ENCODE results near the gene LHX5.
A peak's percentile ranks its signal among the peaks of the same experiment; 100 is the strongest.
"Not testable (repeated sequence)": the region's sequence is repeated elsewhere in the genome, so short reads cannot be mapped to it uniquely, and the experiment has no call there.

Gene LHX5

DNA sequence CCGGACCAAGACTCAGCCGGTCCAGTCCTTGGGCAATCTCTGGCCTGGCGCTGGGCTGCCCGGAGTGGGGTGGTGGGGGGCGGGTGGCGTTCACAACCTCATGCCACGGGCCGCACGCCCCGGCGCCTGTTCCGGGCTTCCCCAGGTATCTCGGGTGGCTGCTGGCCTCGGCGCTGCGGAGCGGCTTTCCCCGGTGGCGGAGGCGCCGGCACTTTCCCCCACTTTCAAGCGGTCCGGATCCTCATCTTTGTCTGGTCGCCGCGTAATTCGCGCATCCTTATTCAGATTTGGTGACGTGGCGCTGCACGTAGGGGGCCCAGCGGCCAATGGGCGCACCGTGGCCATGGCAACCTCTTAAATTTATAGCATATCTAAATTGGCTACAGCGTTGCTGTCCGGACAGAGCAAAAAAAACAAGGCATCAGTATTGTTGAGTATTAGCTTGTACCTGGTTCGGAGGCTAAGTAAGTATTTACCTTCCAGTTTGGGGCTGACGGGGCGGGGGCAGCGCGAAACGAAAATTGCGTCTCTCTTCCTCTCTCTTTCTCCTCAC, at the start of gene LHX5:
TSS of gene LHX5 (minus strand) at position 253 of the 553 bp plus-strand sequence. CDS start 373 bp downstream, outside the sequence.
- DNase-seq (ENCODE audit: low read depth, low spot score): no peak

DNA sequence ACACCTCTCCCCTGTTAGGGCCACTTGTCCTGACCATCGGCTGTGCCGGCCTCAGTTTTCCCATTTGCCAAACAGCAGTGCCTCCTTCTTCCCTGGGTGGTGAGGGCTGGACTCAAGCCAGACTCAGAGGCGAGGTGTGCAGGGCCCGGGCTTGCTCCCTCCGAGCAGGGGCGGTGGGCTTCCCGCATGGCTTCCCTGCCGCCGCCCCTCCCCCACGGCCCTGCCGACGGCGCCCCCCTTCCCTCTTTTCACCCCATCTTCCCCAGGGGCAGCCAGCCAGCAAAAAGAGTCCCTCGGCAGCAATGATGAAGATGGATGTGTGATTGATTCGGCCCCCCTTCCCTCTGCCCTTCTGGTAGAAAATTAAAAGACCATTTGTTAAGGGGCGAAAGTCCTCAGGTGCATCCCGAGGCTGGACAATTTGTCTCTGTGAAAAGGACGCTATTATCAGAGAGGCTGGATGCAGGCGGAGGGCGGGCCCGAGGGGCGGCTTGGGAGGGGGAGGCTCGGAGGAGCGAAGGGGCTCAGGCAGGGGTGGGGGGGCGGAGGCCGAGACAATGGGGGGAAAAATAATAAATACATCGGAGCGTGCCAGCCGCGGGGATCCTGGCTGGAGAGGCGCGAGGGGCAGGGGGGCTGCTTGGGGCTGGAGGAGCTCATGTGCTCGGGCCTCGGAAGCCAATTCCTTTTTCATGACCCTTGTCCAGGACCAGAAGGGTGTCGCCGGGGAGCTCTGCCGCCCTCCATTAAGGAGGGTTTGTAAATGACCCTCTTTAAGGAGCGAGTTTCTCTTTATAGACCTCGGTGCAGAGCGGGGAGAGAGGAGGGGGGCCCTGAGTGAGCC, 48.0 kb upstream of the LHX5 start:
- no peak for DNase-seq (ENCODE audit: low read depth, low spot score)

DNA sequence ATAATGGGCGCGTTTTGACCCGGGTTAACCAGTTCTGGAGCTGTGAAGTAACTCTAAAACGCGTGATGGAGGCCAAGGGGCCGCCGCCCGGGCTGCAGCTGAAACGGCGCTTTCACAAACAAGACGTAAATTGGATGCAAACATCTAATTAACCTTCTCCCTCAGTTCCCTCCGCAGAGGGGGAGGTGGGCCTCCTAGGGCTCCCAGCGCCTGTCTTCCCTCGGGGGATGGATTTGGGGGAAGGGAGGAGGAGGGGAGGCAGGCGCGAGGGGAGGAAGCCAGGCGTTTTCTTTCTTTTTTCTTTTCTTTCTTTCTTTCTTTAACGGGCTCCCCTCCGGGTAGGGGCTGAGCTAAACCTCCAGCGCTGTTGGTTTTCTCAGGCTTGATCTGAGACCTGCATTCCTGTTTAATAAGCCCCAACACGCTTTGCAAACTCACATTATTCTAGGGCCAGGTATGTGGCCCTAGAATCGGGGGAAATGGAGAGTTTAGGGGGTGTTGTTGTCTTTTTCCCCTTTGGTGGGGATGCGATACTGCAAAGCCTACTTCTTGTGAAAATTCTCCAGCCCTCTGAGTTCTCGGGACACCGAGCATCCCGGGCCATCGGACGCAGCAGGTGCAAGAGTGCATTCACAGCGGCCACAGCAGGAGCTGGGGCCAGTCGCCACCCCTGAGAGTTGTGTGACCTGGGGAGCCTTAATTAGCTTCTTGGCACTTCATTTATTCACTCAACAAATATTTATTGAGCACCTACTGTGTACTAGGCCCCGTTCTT, 43.6 kb upstream of the LHX5 start:
- no peak for DNase-seq (ENCODE audit: low read depth, low spot score)

DNA sequence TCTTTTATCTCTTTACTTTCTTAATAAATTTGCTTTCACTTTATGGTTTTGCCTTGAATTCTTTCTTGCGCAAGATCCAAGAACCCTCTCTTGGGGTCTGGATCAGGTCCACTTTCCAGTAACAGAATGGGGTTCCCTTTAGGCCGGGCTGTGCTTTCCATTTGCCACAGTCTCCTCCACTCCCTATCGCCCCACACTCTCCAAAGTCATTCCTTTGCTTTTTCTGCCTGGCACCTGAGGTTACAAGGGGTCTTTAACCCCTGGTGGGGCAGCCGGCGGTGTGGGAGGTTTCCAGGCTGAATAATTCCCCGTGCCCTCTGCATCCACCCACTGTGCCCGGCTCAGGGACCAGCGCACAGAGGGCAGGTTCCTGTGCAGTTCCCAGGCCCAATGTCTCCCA, 42.9 kb upstream of the LHX5 start:
- no peak for DNase-seq (ENCODE audit: low read depth, low spot score)

DNA sequence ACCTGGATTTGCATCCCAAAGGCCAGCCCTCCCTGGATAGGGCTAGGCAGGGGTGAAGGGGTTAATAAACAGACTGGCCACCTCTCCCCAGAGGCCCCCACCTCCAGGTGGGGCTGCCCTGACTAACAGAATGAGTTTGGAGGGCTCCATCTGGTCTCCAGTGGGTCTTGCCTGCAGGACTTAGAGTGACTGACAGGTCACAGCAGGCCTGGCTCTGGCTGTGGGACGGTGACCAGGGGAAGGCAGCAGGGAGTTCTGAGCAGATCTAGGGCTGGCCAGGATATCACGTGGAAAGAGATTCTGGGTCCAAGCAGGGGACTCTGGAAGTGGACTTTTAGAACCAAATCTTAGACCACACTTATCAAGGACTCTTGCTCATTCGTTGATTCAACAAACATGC, 40.9 kb upstream of the LHX5 start:
- DNase-seq (ENCODE audit: low read depth, low spot score): no peak

DNA sequence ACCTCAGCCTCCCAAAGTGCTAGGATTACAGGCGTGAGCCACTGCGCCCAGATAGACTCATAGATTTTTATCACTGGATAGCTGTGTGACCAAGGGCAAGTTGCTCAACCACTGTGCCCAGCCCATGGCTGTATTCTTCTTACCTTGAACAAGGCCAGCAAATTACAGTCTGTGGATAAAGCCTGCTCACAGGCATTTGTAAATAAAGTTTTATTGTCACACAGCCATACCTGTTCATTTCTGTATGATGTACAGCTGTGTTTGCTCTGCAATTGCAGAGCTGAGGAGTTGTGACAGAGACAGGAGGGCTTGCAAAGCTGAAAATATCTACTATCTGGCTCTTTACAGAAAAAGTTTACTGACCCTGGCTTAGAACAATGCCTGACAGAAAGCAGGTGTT, 35.2 kb upstream of the LHX5 start:
- DNase-seq (ENCODE audit: low read depth, low spot score): no peak

DNA sequence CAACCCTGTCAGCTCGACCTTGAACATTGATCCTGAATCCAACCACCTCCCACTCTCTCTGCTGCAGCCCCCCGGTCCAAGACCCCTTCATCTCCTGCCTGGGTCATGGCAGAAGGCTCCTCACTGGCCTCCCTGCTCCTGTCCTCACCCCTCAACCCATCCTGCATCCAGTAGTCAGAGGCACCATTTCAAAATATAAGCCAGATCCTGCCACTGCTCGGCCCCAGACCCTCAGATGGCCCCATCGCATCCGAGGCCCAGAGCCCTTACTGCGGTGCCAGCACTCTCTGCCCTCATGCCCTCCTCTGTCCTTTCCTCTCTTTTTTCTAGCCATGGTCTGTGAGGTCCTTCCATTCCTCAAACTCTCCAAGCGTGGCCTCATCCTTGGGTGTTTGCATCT, 34.3 kb upstream of the LHX5 start:
- no peak for DNase-seq (ENCODE audit: low read depth, low spot score)

DNA sequence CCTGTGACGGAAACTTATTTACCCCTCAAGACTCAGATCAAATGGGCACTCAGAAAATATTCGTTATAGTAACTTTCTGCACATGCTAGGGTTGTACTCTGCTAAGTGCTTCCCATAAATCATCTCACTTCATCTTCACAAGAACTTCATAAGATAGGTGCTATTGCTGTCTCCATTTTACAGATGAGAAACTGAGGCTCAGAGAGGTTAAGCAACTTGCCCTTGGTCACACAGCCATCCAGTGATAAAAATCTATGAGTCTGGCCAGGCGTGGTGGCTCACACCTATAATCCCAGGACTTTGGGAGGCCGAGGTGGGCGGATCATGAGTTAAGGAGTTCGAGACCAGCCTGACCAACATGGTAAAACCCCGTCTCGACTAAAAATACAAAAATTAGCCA, 33.2 kb upstream of the LHX5 start:
- no peak for DNase-seq (ENCODE audit: low read depth, low spot score)

DNA sequence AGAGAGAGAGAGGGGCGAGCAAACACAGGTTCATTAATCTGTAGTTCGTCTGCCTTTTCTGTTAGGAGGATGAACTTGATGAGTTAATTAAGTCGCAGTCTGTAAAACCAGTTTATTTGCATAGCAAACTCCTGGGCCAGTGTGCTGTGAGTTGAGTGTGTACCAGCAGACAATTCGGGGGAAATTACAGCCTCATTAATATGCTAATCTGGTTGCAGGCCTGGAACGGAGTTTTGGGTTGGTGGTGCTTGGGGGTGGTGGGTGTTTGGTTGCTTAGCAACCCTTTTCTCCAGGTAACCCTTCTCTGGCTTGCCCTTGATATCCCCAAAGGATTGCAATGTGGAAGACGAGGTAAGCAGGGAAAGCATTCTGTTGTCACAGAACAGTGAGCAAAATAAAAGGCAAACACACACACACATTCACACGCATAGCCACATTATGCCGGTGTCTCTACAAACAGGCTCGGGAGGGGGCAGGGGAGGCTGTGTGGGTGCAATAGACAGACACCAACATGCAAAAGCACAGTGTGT, 29.2 kb upstream of the LHX5 start:
- no peak for DNase-seq (ENCODE audit: low read depth, low spot score)

DNA sequence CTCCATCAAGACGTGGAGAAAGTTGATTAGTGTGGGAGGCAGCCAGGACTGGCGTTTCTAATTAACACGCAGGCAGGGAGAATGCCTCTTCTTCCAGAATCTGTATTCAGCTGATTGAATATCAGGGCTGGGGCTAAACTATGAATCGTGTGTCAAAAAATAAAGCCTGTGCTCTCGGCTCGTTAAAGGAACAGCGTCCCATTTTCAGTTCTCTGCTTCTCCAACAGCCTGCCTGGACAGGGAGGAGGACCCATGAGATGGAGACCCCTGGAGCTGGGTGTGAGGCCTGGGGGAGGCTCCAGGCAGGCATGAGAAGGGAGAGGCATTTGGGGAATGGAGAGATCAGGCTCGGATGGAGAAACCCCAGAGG, 28.6 kb upstream of the LHX5 start:
- DNase-seq (ENCODE audit: low read depth, low spot score): no peak

DNA sequence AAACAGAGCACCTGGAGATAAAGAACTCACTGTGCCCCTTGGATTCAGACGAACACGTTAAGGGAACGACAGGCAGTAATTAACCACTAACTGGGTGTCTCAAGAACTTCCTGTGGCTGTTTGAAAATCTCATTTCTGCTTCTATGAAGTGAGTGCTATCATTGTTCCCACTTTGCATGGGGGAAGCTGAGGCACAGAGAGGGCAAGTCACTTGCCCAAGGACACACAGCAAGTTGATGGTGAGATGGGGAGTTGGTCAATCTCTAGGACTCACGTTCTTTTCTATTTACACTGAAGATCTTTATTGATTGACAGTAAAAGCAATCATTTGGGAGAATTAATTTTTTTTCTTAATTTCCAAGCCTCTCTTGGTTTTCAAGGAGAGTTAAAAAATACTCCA, 26.8 kb upstream of the LHX5 start:
- no peak for DNase-seq (ENCODE audit: low read depth, low spot score)

DNA sequence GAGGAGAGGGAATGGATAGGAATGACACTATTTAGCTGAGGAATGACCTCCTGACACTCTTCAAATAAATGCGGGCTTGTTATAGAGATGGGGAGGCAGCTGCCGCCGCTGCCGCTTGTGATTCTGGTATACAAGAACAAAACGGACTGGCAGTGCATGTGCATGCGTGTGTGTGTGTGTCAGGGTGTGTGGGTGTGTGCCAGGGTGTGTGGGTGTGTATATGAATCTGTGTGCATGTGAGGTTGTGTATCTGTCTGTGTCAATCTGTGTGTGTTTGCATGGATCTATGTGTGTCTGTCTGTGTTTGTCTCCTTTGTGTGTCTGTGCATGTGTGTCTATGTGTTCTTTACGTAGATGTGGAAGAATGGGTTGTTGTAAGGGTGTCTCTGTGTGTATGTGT, 26.0 kb upstream of the LHX5 start:
- no peak for DNase-seq (ENCODE audit: low read depth, low spot score)

DNA sequence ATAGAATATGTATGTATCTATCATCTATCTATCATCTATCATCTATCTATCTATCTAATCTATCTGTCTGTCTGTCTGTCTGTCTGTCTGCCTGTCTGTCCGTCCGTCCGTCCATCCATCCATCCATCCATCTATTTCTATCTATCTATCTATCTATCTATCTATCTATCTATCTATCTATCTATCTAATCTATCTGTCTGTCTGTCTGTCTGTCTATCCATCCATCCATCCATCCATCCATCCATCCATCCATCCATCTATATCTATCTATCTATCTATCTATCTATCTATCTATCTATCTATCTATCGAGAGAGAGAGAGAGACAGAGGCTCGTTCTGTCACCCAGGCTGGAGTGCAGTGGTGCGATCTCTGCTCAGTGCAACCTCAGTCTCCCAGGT, 24.3 kb upstream of the LHX5 start:
- not testable (repeated sequence) for DNase-seq (ENCODE audit: low read depth, low spot score)

DNA sequence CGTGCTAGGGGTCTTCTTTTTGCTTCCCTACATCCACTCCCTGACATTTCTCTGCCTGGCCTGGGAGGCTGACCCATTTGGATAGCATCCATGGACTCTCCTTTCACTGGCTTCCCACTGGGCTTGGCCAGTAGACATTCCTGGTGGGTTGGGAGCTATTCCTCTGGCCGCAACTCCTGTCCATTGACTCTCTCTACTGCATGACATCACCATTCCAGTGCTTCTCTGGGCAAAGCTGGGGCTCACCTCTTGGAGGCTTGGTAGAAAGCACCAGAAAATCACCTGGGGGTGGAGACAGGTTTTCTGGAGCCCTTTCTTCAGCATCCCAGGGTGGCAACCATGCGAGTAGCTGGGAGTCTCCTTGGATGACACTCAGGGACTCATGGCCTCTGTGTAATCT, 16.7 kb upstream of the LHX5 start:
- DNase-seq (ENCODE audit: low read depth, low spot score): no peak

DNA sequence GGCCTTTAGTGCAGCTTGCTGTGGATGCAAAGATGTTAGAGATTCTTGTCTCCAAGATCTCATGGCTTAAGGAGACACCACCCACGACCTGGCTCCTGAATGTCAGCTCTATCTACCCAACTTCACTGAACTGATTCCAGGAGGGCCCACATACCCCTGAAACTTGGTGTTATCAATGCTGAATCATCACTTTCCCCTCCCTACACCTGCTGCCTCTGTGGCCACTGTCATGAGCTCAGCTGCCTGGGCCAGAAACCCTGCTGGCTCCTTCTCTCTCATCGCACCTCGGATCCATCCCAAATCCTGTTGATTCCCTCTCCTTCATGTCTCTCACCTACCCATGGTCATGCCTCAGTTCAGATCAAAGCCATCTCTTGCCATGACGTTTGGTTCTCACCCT, 15.1 kb upstream of the LHX5 start:
- DNase-seq (ENCODE audit: low read depth, low spot score): no peak

DNA sequence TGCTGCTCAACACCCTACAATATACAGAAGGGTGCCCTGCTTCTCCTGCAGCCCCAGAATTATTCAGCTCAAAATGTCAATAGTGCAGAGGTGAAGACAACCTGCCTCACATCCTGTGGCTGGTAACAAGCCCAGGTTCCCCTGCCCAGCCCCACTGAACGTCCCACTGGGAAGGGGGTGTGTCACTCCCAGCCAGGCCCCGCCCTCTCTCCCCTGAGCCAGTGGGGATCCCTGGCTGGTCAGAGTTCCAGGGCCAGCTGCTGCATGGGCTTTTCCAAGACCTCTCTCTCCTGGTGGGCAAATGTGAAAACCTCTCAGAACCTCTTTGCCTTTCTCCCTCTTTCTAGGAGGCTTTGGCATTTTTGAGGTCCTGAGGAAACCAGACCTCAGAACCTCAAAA, 13.7 kb upstream of the LHX5 start:
- no peak for DNase-seq (ENCODE audit: low read depth, low spot score)

DNA sequence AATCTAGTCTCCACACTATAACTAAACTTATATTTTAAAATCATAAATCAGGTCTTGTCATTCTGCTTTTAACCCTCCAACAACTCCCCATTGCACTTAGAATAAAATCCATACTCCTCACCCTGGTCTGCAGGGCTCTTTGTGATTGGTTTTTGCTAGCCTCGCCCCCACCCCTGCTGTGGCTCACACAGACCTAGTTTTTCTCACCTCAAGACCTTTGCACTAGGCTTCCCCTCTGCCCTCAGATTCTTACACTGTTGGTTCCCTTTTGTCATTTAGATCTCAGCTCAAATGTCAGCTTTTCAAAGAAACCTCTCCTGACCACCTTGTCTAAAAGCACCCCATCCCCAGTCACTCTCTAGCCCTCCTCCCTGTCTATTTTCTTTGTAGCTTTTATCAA, 10.7 kb upstream of the LHX5 start:
- no peak for DNase-seq (ENCODE audit: low read depth, low spot score)

DNA sequence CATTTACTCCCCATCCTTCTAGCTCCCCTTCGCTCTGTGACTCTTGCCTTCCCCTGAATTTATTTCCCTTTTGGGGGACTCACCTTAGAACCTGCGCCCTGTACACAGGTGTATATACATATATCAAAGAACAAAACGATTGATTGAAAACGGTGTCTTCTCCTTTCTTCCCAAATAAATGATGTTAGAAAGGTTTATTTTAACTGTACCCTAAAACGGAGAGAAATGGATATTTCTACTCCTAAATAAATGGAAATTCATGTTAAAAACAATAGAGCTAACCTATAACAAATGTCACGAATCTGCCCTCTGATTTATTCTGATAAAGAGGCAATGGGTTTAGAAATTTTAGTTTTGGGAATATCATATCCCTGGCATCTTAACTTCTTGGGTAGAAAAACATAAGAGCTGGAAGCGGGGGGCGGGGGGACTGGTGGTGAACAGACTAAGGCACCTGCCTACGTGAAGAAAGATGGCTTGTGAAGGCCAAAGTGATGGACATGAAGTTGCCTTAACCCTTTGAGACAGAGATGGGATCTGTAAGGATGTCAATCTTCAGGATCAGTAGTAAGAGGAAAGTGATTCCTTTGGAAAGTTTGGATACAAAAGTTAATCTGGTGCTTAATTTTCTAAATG, 8.8 kb upstream of the LHX5 start:
- DNase-seq (ENCODE audit: low read depth, low spot score): no peak

DNA sequence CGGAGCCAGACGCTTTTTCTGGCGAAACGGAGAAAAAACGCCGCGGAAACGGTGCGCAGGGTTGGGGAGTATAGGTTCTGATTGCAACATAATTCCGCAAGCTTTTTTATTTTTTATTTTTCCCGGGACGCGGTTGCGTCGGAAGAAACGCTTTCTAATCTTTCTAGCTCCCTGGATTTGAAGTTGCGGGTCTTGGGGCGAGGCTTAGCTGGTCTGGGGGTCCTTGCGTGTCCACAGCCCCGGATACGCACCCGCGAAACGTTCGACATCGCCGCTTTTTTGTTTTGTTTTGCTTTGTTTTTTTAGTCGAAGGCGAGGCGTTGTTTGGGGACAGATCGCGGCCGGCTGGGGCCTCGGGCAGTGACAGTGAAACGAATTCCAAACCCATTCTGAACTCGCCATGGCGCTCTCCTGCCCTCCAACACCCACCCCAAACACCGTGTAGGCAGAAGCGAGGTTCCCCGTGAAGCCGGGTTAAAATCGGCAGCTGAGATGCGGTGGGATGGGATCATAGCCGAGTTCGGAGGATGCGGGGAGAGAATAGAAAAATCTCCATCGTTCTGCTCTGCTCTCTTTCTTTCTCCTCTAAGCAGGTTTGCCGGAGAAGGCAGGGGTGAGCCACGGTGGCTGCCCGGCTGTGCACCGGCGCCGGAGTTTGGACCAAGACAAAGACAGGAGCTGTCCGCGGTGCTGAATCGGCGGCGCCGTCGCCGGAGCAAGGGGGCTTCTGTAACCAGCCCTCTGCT, 8.1 kb upstream of the LHX5 start:
- peak; percentile 9 for DNase-seq (ENCODE audit: low read depth, low spot score)

DNA sequence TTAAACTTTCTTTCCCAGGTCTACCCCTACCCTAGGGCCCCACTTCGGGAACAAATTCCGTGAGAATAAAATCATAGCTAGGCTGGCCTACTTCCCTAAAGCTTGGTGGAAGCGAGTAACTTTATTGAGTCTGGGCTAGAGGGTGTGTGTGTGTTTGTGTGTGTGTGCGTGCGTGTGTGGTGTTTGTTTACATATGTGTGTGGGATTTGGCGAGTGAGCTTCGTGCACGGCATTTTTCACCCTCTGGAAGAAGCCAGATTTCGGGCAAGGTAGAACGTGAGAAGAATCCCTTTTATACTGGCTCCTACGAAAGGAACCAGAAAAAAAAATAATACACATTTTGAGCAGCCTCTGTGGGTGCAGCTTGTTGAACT, 7.5 kb upstream of the LHX5 start:
- no peak for DNase-seq (ENCODE audit: low read depth, low spot score)

DNA sequence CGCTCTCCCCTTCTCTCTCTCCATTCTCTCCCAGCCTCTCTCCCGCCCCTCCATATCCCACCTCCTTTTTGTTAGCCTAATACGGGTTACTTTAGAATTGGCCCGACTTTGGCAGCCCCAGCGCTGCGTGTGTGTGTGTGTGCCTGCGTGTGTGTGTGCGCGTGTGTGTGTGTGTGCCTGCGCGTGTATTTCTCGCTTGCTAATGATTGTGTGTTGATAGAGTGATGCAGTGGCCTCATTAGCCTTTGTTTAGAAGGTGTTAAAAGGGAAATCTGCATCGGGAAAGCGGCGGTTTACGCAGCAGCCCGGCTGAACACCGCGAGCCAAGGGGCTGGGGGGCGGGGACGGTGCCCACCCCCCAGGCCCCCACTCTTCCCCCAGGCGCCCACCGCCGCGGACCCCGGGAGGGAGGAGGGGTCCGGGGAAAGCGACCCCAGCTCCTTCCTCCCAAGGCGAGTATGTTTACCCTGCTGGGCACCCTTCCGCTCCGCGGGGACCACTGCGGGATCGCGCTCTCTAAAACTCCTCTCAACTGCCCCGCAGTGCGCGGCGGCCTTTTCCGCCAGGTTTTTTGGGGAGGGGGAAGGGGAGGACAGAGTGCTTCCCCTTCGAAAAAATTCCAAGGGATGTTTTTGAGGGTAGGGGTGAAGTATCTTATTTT, 6.8 kb upstream of the LHX5 start:
- no peak for DNase-seq (ENCODE audit: low read depth, low spot score)
